ENCODE measurements around the gene DSP. TPM values are rescaled to one million over a fixed set of nuclear protein-coding genes. Genes with fewer than 3 reads are reported as not detected.

The DSP gene
- total and polyA plus RNA-seq, 2 of the 13 experiments (the other 11 are each of a cell fraction or from before 2014, with no cell fraction given), result 89.8 to 117 TPM

DNA sequence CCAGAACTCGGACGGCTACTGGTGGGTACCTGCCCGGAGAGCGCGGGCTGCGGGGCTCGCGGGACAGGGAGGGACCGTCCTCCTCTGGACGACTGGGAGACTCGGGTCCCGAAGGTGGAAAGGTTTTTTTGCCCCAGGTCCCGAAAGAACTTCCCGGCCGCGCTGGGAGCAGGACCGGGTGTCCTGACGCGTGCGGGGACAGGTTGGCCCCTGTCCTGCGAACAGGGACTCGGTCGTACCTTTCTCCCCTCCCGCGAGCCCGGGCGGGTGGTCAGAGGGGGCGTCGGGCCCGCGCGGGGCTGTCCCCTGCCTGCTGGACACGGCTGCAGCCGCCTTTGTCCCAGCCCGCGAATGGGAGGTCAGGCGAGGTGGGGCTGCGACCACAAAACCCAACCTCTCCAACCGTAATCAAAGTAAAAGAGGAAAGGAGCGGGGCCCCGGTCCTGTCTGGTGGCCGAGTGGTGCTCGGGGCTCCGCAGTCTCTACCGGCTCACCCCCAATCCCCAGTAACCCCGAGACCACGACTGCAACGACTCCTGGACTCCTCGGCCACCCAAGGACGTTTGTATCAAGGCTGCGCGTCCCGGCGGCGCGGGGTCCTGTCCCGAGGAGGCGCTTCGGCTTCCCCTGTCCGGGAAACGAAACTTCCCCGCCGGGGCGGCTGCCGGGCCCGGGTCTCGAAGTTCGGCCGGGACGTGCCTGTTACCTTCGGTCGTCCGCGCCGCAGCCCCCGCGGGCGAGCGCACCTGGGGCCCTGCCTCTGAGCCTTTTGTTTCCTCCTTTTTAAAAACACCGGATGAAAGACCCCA lies 798 bp downstream of the DSP start (continued):
- TF ChIP-seq, protein P1, sequence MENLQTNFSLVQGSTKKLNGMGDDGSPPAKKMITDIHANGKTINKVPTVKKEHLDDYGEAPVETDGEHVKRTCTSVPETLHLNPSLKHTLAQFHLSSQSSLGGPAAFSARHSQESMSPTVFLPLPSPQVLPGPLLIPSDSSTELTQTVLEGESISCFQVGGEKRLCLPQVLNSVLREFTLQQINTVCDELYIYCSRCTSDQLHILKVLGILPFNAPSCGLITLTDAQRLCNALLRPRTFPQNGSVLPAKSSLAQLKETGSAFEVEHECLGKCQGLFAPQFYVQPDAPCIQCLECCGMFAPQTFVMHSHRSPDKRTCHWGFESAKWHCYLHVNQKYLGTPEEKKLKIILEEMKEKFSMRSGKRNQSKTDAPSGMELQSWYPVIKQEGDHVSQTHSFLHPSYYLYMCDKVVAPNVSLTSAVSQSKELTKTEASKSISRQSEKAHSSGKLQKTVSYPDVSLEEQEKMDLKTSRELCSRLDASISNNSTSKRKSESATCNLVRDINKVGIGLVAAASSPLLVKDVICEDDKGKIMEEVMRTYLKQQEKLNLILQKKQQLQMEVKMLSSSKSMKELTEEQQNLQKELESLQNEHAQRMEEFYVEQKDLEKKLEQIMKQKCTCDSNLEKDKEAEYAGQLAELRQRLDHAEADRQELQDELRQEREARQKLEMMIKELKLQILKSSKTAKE (CRISPR knock-in tag; IDR thresholded peaks at IDR 0.05; ENCODE audit: borderline replicate concordance), result peak; percentile 24; the same call in 1 of the 2 replicates
- TF ChIP-seq GABPB1 (CRISPR knock-in tag; IDR thresholded peaks at IDR 0.05) (peak; percentile 26; the same call in 1 of the 2 replicates), ARNT2 (CRISPR knock-in tag; IDR thresholded peaks at IDR 0.05; ENCODE audit: low read depth) (peak; percentile 38; the same call in 1 of the 2 replicates), KDM4B (CRISPR knock-in tag; IDR thresholded peaks at IDR 0.05) (0 out of 2 replicates have a peak, but pooled peaks have one; percentile 70), ZNF180 (CRISPR knock-in tag; IDR thresholded peaks at IDR 0.05; ENCODE audit: borderline replicate concordance, low read depth) (no peak), ZNF879 (CRISPR knock-in tag; IDR thresholded peaks at IDR 0.05) (peak; percentile 25; the same call in 1 of the 2 replicates), SP5 (CRISPR knock-in tag; IDR thresholded peaks at IDR 0.05; ENCODE audit: borderline replicate concordance, low read depth) (no peak), POLR2G (IDR thresholded peaks at IDR 0.05; ENCODE audit: low read depth, low read length) (peak; percentile 38; the same call in 1 of the 2 replicates)
- TF ChIP-seq, protein P2, sequence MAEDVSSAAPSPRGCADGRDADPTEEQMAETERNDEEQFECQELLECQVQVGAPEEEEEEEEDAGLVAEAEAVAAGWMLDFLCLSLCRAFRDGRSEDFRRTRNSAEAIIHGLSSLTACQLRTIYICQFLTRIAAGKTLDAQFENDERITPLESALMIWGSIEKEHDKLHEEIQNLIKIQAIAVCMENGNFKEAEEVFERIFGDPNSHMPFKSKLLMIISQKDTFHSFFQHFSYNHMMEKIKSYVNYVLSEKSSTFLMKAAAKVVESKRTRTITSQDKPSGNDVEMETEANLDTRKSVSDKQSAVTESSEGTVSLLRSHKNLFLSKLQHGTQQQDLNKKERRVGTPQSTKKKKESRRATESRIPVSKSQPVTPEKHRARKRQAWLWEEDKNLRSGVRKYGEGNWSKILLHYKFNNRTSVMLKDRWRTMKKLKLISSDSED (CRISPR knock-in tag; IDR thresholded peaks at IDR 0.05), result 0 out of 2 replicates have a peak, but pooled peaks have one; percentile 73
- TF ChIP-seq, protein P3, sequence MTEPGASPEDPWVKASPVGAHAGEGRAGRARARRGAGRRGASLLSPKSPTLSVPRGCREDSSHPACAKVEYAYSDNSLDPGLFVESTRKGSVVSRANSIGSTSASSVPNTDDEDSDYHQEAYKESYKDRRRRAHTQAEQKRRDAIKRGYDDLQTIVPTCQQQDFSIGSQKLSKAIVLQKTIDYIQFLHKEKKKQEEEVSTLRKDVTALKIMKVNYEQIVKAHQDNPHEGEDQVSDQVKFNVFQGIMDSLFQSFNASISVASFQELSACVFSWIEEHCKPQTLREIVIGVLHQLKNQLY (CRISPR knock-in tag; IDR thresholded peaks at IDR 0.05), result no peak
- TF ChIP-seq, protein P4, sequence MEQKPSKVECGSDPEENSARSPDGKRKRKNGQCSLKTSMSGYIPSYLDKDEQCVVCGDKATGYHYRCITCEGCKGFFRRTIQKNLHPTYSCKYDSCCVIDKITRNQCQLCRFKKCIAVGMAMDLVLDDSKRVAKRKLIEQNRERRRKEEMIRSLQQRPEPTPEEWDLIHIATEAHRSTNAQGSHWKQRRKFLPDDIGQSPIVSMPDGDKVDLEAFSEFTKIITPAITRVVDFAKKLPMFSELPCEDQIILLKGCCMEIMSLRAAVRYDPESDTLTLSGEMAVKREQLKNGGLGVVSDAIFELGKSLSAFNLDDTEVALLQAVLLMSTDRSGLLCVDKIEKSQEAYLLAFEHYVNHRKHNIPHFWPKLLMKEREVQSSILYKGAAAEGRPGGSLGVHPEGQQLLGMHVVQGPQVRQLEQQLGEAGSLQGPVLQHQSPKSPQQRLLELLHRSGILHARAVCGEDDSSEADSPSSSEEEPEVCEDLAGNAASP (CRISPR knock-in tag; IDR thresholded peaks at IDR 0.05; ENCODE audit: borderline replicate concordance), result peak; percentile 22; the same call in 1 of the 2 replicates
- TF ChIP-seq, protein P5, sequence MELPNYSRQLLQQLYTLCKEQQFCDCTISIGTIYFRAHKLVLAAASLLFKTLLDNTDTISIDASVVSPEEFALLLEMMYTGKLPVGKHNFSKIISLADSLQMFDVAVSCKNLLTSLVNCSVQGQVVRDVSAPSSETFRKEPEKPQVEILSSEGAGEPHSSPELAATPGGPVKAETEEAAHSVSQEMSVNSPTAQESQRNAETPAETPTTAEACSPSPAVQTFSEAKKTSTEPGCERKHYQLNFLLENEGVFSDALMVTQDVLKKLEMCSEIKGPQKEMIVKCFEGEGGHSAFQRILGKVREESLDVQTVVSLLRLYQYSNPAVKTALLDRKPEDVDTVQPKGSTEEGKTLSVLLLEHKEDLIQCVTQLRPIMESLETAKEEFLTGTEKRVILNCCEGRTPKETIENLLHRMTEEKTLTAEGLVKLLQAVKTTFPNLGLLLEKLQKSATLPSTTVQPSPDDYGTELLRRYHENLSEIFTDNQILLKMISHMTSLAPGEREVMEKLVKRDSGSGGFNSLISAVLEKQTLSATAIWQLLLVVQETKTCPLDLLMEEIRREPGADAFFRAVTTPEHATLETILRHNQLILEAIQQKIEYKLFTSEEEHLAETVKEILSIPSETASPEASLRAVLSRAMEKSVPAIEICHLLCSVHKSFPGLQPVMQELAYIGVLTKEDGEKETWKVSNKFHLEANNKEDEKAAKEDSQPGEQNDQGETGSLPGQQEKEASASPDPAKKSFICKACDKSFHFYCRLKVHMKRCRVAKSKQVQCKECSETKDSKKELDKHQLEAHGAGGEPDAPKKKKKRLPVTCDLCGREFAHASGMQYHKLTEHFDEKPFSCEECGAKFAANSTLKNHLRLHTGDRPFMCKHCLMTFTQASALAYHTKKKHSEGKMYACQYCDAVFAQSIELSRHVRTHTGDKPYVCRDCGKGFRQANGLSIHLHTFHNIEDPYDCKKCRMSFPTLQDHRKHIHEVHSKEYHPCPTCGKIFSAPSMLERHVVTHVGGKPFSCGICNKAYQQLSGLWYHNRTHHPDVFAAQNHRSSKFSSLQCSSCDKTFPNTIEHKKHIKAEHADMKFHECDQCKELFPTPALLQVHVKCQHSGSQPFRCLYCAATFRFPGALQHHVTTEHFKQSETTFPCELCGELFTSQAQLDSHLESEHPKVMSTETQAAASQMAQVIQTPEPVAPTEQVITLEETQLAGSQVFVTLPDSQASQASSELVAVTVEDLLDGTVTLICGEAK (IDR thresholded peaks at IDR 0.05), result no peak
- TF ChIP-seq, protein P5 (CRISPR knock-in tag; IDR thresholded peaks at IDR 0.05), result peak; percentile 64; the same call in 1 of the 2 replicates
